GM12892 (cell line): Measurements from ENCODE around the gene PSKH1.

ENCODE experiments used
- POLR2A ChIP-seq: IDR thresholded peaks from 2 replicates; pipeline ENCODE4 v1.6.1; 2011; ENCODE audit warnings: low read depth, low read length, control low read depth
- POLR2AphosphoS5 ChIP-seq: IDR thresholded peaks from 2 replicates; pipeline ENCODE4 v1.6.1; 2011; ENCODE audit warnings: low read depth, low read length, control low read depth
- TAF1 ChIP-seq: IDR thresholded peaks from 2 replicates; pipeline ENCODE4 v1.6.1; 2011; ENCODE audit warnings: low read depth, mild to moderate bottlenecking, control low read depth, low read length, borderline replicate concordance

DNA sequence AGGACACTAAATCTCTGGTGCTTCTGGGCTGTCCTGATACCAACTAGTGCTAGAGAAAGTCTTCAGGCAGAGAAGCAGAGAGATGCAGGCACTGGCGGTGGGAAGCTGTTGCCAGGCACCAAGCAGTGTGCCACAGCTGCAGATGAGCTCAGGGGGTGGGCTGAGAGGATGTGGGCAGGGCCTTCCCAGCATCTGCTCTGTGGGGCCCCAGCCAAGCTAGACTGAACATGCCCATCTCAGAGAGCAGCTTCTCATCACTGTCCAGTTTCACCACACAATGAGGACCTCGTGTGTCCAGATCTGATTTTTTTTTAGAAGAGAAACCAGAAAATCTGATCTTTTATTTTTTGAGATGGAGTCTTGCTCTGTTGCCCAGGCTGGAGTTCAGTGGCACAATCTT, 17.1 kb downstream of the PSKH1 start:
- TF ChIP-seq POLR2AphosphoS5: no peak
- no peak for TF ChIP-seq POLR2A
- TF ChIP-seq TAF1: no peak
